GM10847 (cell line): ENCODE results near the gene SLC44A3.

Experiments used
- POLR2A ChIP-seq: IDR thresholded peaks from 2 replicates; pipeline ENCODE4 v1.6.1; 2011; ENCODE audit not compliant: insufficient read length; ENCODE audit errors: extremely low read depth

Gene SLC44A3

GRCh38 chr1:94819945-94820746, at the start of gene SLC44A3:
TSS of gene SLC44A3 (plus strand) at chr1:94820357. CDS start at chr1:94820452, 95 bp downstream.
- no peak for TF ChIP-seq POLR2A

GRCh38 chr1:94772230-94772641, 47.9 kb upstream of the SLC44A3 start:
- TF ChIP-seq POLR2A = no peak

- no peak for TF ChIP-seq POLR2A
These were observed 47.3 kb upstream of the SLC44A3 start for GRCh38 chr1:94772845-94773244.

- TF ChIP-seq POLR2A = no peak
These were observed 46.8 kb upstream of the SLC44A3 start for GRCh38 chr1:94773296-94773809.

- no peak for TF ChIP-seq POLR2A
These were observed 46.2 kb upstream of the SLC44A3 start for GRCh38 chr1:94773931-94774422.

- TF ChIP-seq POLR2A = no peak
These were observed 43.7 kb upstream of the SLC44A3 start for GRCh38 chr1:94776474-94776873.

- TF ChIP-seq POLR2A = no peak
These were observed 42.9 kb upstream of the SLC44A3 start for GRCh38 chr1:94777281-94777680.

- no peak for TF ChIP-seq POLR2A
These were observed 41.3 kb upstream of the SLC44A3 start for GRCh38 chr1:94778808-94779207.

- TF ChIP-seq POLR2A = no peak
These were observed 36.6 kb upstream of the SLC44A3 start for GRCh38 chr1:94783342-94784189.

- no peak for TF ChIP-seq POLR2A
These were observed 36.0 kb upstream of the SLC44A3 start for GRCh38 chr1:94784190-94784515.

GRCh38 chr1:94787691-94788090, 32.5 kb upstream of the SLC44A3 start:
- TF ChIP-seq POLR2A = no peak

- no peak for TF ChIP-seq POLR2A
These were observed 29.9 kb upstream of the SLC44A3 start for GRCh38 chr1:94790246-94790645.

GRCh38 chr1:94790670-94791069, 29.5 kb upstream of the SLC44A3 start:
- no peak for TF ChIP-seq POLR2A

- TF ChIP-seq POLR2A = no peak
These were observed 27.5 kb upstream of the SLC44A3 start for GRCh38 chr1:94792473-94793295.

- TF ChIP-seq POLR2A = no peak
These were observed 26.9 kb upstream of the SLC44A3 start for GRCh38 chr1:94793296-94793656.
